Suprapubic skin (tissue), 4 donors: Measurements from ENCODE around the gene TFF2. TPM values are rescaled to one million over a fixed set of nuclear protein-coding genes. Genes with fewer than 3 reads are reported as not detected.
A peak's percentile ranks its signal among the peaks of the same experiment; 100 is the strongest.

ENCODE experiments used
- DNase-seq, 2 donors: peaks; one replicate each; pipeline ENCODE4 v3.0.0-alpha.2; 2019; ENCODE audit warnings: low spot score in 2 of 2
- H3K27ac ChIP-seq: fragments of 200-600 bp; sonication (generic); one replicate; pipeline ENCODE4 v1.5.1; 2019
- H3K27me3 ChIP-seq: fragments of 200-600 bp; sonication (generic); one replicate; pipeline ENCODE4 v1.5.1; 2019
- H3K36me3 ChIP-seq: fragments of 200-600 bp; sonication (generic); one replicate; pipeline ENCODE4 v1.5.1; 2019
- H3K4me1 ChIP-seq: fragments of 200-600 bp; sonication (generic); one replicate; pipeline ENCODE4 v1.5.1; 2019
- H3K4me3 ChIP-seq: fragments of 200-600 bp; sonication (generic); one replicate; pipeline ENCODE4 v1.5.1; 2019; ENCODE audit warnings: mild to moderate bottlenecking
- H3K9me3 ChIP-seq: fragments of 200-600 bp; sonication (generic); one replicate; pipeline ENCODE4 v1.5.1; 2019
- EP300 ChIP-seq: sonication (generic); formaldehyde crosslinking; IDR thresholded peaks from one replicate; pipeline ENCODE4 v1.6.1; 2017; ENCODE audit warnings: antibody characterized with exemption
- POLR2A ChIP-seq, 2 donors: fragments of 450-650 bp; IDR thresholded peaks; one replicate each; pipeline ENCODE4 v1.6.1; 2017; ENCODE audit warnings: antibody characterized with exemption in 2 of 2, mild to moderate bottlenecking in 2 of 2, moderate library complexity in 2 of 2
- POLR2AphosphoS5 ChIP-seq, 3 donors: sonication (generic); formaldehyde crosslinking; IDR thresholded peaks; one replicate each; pipeline ENCODE4 v1.6.1; 2017; ENCODE audit warnings: antibody characterized with exemption in 3 of 3
- WGBS: methylation state at CpG from one replicate; pipeline ENCODE4 v1.1.5; 2018; 5-methylcytosine and 5-hydroxymethylcytosine counted together
- total RNA-seq, 4 donors: library from RNA; depleted of rRNA; stranded (reverse); fragments of >200 nt; gene quantifications; one replicate each; pipeline ENCODE4 v1.1.0, GENCODE V29; 2016
- TF ChIP-seq, protein P1 (sequence below), 2 donors: fragments of 200-600 bp in 1 of 2; fragments of 450-650 bp in 1 of 2; sonication (generic) in 1 of 2; IDR thresholded peaks; one replicate each; pipeline ENCODE4 v1.5.1; 2016 to 2019; ENCODE audit warnings: antibody characterized with exemption in 2 of 2, mild to moderate bottlenecking in 1 of 2, moderate library complexity in 1 of 2

The TFF2 gene
- total RNA-seq, 4 donors from 2014 or later: not detected

DNA sequence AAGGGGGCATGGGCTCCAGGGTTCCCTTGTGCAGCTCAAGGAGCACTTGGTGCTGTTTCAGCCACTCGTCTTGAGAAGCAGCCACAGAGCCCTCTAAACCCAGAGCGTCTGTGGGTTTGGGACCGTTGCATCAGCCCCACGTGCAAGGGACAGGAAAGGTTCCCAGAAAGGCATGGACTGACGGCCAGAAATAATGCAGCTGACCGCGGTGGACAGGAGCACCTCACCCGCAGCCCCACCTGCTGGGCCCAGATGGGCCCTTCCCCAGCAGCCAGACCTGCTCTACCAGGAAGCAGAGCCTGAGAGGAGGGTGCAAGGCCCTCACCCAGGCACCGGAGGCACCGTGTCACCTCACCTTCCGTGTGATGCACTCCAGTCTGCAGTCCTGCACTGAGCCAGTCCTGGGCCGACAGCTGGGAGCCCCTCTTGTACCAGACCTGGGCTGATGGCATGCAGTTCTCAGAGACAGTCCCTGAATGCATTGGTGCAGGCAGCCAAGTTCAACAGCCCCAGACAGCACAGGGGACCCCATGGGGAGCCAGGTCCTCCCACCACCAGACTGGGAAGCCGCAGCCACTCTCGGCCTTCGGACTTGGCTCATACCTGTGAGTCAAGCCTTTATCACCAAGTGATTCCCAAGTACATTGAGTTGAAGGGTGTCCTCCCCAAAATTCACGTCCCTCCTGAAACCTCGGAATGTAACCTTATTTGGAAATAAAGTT, 30.8 kb downstream of the TFF2 start:
- no peak for TF ChIP-seq POLR2A (IDR thresholded peaks at IDR 0.05)
- no peak for DNase-seq
- no peak overlapping the region for H3K4me3 ChIP-seq
- H3K4me1 ChIP-seq: no peaks in the 10 kb centered on the region
- H3K27ac ChIP-seq: no peak overlapping the region
- H3K27me3 ChIP-seq: peaks cover 5% of the 10 kb centered on the region
- H3K9me3 ChIP-seq: no peaks in the 10 kb centered on the region
- no peaks in the 10 kb centered on the region for H3K36me3 ChIP-seq
- WGBS: 93% methylated on average over 6 of the region's 17 CpGs

- H3K27me3 ChIP-seq: peaks cover 5% of the 10 kb centered on the region
- H3K36me3 ChIP-seq: no peaks in the 10 kb centered on the region
- H3K27ac ChIP-seq: no peak overlapping the region
- no peak for DNase-seq
- H3K4me3 ChIP-seq: no peak overlapping the region
- TF ChIP-seq POLR2AphosphoS5 (IDR thresholded peaks at IDR 0.05) (no peak), POLR2A (IDR thresholded peaks at IDR 0.05) (no peak), EP300 (no peak)
- TF ChIP-seq, protein P1, sequence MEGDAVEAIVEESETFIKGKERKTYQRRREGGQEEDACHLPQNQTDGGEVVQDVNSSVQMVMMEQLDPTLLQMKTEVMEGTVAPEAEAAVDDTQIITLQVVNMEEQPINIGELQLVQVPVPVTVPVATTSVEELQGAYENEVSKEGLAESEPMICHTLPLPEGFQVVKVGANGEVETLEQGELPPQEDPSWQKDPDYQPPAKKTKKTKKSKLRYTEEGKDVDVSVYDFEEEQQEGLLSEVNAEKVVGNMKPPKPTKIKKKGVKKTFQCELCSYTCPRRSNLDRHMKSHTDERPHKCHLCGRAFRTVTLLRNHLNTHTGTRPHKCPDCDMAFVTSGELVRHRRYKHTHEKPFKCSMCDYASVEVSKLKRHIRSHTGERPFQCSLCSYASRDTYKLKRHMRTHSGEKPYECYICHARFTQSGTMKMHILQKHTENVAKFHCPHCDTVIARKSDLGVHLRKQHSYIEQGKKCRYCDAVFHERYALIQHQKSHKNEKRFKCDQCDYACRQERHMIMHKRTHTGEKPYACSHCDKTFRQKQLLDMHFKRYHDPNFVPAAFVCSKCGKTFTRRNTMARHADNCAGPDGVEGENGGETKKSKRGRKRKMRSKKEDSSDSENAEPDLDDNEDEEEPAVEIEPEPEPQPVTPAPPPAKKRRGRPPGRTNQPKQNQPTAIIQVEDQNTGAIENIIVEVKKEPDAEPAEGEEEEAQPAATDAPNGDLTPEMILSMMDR (IDR thresholded peaks at IDR 0.05): no peak
- WGBS: 83% methylated on average over 6 of the region's 10 CpGs
- no peaks in the 10 kb centered on the region for H3K9me3 ChIP-seq
- H3K4me1 ChIP-seq: no peaks in the 10 kb centered on the region
Measured at GRCh38 chr21:42319376-42319775, 31.4 kb downstream of the TFF2 start.

DNA sequence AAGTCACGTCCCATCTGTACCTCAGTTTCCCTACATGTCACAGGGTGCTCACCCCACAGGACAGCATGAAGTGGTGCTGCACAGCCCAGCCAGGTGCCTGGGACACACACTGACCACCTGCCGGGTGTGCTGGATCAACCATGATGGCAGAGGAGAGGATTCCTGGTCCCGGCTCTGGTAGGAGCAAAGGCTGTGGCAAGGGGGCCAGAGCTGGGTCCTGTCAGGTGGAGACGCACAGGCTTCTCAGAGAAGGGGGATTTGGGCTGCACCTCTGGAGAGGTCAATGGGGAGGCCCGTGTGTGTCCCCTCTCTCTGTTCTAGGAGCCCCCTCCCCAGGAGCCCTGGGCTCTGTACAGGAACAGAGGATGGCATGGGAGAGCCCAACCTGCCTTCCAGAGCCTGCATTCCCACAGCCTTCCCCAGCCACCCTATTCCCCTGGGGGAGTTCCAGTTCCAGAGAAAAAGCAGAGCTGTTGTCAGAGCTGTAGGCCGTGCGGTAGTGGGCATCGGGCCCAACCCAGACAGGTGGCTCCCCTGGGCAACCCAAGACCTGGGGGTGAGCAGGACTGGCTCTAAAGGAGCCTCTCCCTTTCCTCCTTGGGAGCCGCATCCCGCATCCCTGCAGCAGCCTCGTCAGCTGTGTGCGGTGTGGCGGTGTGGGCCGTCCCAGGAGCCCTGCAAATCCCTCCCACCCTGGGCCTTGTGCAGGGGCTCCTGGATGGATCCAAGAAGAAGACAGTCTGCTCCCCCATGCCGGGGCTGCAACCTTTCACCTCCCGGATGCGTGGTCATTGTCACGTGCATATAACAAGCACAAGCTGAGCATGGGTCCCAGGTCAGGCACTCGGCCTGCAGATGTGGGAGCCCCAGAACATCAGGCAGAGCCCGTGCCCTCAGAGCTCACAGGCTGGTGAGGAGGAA, 32.7 kb downstream of the TFF2 start:
- Histone ChIP-seq H3K27me3 (peaks cover 5% of the 10 kb centered on the region), H3K27ac (no peak overlapping the region), H3K4me3 (no peak overlapping the region), H3K36me3 (no peaks in the 10 kb centered on the region), H3K9me3 (no peaks in the 10 kb centered on the region), H3K4me1 (no peaks in the 10 kb centered on the region)
- TF ChIP-seq POLR2A (IDR thresholded peaks at IDR 0.05) (no peak), EP300 (no peak), POLR2AphosphoS5 (IDR thresholded peaks at IDR 0.05) (no peak)
- TF ChIP-seq, protein P1 (IDR thresholded peaks at IDR 0.05): no peak
- peak in 1 of 2 donors; percentile 73 for DNase-seq
- WGBS: 88% methylated on average over 11 of the region's 20 CpGs

DNA sequence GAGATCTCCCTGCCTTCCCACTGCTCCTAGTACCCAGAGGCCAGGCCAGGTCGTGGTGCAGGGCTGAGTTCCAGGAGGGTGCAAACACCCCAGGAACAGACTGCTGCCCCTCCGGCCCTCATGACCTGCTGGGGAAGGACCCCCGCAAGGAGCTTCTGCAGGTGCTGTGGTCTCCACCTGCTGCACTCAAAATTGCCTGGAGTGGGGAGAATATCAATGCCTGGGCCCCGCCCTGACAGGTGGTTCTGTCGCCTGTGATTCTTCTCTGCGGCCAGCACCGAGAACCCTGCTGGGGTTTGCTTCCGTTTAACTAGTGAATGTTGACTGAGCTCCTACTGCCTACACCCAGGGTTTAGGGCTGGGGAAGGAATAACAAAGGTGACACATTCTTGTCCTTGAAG, 33.5 kb downstream of the TFF2 start:
- Histone ChIP-seq H3K4me1 (no peaks in the 10 kb centered on the region), H3K36me3 (no peaks in the 10 kb centered on the region), H3K4me3 (no peak overlapping the region), H3K27ac (no peak overlapping the region), H3K9me3 (no peaks in the 10 kb centered on the region), H3K27me3 (peaks cover 5% of the 10 kb centered on the region)
- no peak for TF ChIP-seq POLR2AphosphoS5 (IDR thresholded peaks at IDR 0.05)
- no peak for TF ChIP-seq EP300
- TF ChIP-seq, protein P1 (IDR thresholded peaks at IDR 0.05): no peak
- no peak for TF ChIP-seq POLR2A (IDR thresholded peaks at IDR 0.05)
- WGBS: 72% methylated on average over 4 of the region's 8 CpGs
- DNase-seq: no peak

DNA sequence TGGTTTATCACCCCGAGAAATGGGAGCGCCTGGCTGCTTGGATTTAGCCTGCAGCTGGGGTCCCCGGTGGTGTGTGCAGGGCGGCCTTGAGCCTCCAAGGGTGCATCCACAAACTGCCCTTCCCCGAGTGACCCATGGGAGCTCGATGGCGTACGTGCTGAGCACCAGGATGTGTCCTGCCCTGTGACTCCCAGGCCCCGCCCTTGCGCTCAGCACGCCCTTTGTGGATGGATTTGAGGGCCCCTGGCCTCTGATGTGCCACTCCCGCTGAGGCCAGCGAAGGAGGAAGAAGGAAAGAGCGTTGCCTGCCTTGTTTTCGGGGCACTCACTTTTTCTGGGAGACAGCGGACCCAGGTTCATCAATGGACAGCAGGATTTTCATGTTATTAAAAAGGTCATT, 33.9 kb downstream of the TFF2 start:
- DNase-seq: no peak
- H3K27me3 ChIP-seq: peaks cover 5% of the 10 kb centered on the region
- no peaks in the 10 kb centered on the region for H3K36me3 ChIP-seq
- no peaks in the 10 kb centered on the region for H3K9me3 ChIP-seq
- no peak overlapping the region for H3K4me3 ChIP-seq
- no peak for TF ChIP-seq EP300
- no peak for TF ChIP-seq POLR2A (IDR thresholded peaks at IDR 0.05)
- no peak for TF ChIP-seq POLR2AphosphoS5 (IDR thresholded peaks at IDR 0.05)
- TF ChIP-seq, protein P1 (IDR thresholded peaks at IDR 0.05): no peak
- no peaks in the 10 kb centered on the region for H3K4me1 ChIP-seq
- WGBS: 100% methylated on average over 2 of the region's 16 CpGs
- no peak overlapping the region for H3K27ac ChIP-seq
